DMS53 (cell line): ENCODE measurements around the gene COX14.
"Not testable (repeated sequence)": the region's sequence is repeated elsewhere in the genome, so short reads cannot be mapped to it uniquely, and the experiment has no call there.

Experiments
- DNase-seq: peaks from one replicate; lab custom pipeline; 2025; lab: John Stamatoyannopoulos, UW

COX14 gene

GRCh38 chr12:50111693-50112455 is at the start of gene COX14:
TSS of gene COX14 (plus strand) at chr12:50112236. CDS start at chr12:50120044, 7,808 bp downstream.
- peak; percentile 100 for DNase-seq

- no peak for DNase-seq
These were observed 49.1 kb upstream of the COX14 start for GRCh38 chr12:50062728-50063460.

- DNase-seq: no peak
These were observed 46.2 kb upstream of the COX14 start for GRCh38 chr12:50065726-50066310.

- DNase-seq: peak; percentile 26
These were observed 45.6 kb upstream of the COX14 start for GRCh38 chr12:50066402-50066801.

- DNase-seq: no peak
These were observed 43.0 kb upstream of the COX14 start for GRCh38 chr12:50069069-50069468.

DNA sequence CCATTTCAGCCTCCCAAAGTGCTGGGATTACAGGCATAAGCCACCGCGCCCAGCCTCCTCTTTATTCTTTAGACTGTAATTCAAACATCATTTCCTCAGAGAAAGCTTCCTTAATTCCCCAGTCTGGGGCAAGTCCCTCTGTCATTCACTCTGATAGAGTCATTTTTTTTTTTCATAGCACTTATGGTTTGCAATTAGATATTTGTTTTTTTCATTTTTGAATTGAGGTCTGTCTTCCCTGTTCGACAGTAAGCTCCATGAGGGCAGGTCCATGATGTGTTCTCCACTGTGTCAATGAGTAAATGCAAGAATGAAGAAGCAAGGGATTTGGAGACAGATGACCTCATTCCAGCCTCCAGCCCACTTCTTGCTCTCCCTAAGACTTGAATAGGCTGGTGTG is 42.5 kb upstream of the COX14 start:
- DNase-seq: no peak

DNA sequence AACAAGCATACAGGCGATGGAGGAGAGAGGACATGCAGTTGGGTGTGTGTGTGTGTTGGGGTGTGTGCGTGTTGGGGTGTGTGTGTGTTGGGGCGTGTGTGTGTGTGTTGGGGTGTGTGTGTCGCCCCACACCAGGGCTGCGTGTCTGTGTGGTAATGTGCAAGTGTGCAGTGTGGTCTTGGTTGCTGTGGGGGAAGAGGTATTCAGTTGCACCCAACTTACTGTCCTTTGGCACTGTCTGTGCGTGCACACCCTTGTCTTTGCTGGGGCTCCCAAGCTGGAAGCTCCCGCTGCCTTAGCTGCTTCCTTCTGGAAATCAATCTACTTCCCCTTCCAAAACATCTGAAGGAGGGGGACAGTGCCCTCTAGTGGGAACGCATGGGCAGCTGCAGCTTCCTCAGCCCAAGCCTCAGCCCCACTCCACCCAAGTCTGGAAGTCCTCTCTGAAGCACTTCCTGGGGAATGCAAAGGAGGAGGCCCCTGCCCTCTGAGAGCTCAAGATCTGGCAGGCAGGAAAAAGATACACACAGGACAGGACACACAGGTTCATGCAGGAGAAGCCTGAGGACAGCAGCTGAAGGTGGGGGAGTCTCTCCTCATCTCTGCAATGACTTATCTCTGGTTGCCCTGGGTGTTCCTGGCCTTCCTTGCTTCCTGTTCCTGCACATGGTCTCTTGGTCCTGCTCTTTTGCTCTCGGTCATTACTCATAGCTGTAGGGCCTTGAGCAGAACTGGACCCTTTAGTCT is 41.5 kb upstream of the COX14 start:
- peak; percentile 84 for DNase-seq

GRCh38 chr12:50072198-50072907 is 39.7 kb upstream of the COX14 start:
- DNase-seq: no peak

- DNase-seq: peak; percentile 17
These were observed 38.8 kb upstream of the COX14 start for GRCh38 chr12:50073206-50073605.

DNA sequence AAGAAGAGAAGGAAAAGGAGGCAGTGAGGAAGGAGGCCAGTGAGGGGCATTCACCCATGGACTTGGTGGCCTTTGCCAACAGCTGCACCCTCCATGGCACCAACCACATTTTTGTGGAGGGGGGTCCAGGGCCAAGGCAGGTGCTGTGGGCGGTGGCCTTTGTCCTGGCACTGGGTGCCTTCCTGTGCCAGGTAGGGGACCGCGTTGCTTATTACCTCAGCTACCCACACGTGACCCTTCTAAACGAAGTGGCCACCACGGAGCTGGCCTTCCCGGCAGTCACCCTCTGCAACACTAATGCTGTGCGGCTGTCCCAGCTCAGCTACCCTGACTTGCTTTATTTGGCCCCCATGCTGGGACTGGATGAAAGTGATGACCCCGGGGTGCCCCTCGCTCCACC is 38.3 kb upstream of the COX14 start:
- DNase-seq: no peak

GRCh38 chr12:50074936-50075807 is 36.9 kb upstream of the COX14 start:
- peak; percentile 89 for DNase-seq

GRCh38 chr12:50075808-50076170 is 36.2 kb upstream of the COX14 start:
- no peak for DNase-seq

GRCh38 chr12:50077099-50077498 is 34.9 kb upstream of the COX14 start:
- no peak for DNase-seq

DNA sequence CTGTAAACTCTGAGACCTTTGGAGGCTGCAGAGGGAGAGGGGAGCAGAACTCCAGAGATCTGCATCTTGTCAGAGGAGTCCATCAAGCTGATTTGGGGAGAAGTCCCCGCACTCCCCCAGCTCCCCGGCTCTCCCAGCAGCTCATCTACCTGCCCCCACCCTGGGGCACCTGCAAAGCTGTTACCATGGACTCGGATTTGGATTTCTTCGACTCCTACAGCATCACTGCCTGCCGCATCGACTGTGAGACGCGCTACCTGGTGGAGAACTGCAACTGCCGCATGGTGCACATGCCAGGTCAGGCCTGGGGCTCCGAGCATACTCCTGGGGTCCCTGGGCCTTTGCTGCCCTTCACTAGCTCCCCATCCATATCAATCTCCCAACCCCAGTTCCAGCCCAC is 33.8 kb upstream of the COX14 start:
- DNase-seq: no peak

DNA sequence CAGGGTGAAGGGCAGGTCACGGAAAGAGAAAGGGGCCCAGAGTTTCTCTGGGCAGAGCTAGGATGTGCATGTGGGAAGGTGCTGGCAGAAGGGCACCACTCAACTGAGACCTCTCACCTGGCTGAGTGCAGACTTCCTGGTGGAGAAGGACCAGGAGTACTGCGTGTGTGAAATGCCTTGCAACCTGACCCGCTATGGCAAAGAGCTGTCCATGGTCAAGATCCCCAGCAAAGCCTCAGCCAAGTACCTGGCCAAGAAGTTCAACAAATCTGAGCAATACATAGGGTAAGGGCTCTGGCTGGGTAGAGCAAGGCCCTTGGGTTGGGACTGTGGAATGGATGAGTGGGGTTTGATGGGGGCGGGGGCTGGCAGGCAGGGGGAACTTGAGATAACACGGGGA is 32.3 kb upstream of the COX14 start:
- no peak for DNase-seq

GRCh38 chr12:50081096-50081808 is 30.8 kb upstream of the COX14 start:
- DNase-seq: no peak

GRCh38 chr12:50082644-50083043 is 29.4 kb upstream of the COX14 start:
- peak; percentile 71 for DNase-seq

DNA sequence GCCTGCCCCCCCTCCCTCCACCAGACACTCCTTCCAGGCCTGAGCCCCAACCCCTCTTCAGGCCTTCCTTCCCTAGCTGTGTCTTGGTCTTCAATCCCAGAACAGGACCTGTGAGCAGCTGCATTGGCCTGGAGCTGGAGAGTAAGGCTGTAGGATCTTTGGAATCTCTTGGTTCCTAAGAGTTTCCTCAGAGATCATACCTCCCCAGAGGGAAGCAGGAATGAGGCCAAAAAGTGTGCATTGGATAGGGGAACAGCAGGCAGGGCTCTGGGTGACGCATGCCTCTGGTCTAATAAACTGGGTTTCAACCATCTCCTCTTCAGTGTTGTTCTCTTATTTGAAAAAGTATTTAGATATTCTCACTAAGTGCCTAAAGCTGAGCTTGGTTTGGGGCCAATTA is 28.7 kb upstream of the COX14 start:
- no peak for DNase-seq

DNA sequence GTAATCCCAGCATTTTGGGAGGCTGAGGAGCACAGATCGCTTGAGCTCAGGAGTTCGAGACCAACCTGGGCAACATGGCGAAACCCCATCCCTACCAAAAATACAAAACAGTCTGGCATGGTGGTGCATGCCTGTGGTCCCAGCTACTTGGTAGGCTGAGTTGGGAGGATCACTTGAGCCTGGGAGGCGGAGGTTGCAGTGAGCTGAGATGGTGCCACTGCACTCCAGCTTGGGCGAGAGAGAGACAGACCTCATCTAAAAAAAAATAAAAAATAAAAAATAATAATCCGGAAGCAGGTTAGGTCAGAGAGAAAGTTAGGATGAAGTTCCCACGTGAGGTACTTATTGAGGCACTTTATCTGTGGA is 27.6 kb upstream of the COX14 start:
- not testable (repeated sequence) for DNase-seq
